ENCODE results near the gene GOLGA6L1.
"Not testable (repeated sequence)": the region's sequence is repeated elsewhere in the genome, so short reads cannot be mapped to it uniquely, and the experiment has no call there.

GOLGA6L1 gene, protein sequence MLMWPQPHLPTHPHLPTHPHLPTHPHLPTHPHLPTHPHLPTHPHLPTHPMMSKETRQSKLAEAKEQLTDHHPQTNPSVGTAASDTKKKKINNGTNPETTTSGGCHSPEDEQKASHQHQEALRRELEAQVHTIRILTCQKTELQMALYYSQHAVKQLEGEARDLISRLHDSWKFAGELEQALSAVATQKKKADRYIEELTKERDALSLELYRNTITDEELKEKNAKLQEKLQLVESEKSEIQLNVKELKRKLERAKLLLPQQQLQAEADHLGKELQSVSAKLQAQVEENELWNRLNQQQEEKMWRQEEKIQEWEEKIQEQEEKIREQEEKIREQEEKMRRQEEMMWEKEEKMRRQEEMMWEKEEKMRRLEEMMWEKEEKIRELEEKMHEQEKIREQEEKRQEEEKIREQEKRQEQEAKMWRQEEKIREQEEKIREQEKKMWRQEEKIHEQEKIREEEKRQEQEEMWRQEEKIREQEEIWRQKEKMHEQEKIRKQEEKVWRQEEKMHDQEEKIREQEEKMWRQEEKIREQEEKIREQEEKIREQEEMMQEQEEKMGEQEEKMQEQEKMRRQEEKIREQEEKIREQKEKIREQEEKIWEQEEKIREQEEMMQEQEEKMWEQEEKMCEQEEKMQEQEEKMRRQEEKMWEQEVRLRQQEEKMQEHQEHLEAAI

DNA sequence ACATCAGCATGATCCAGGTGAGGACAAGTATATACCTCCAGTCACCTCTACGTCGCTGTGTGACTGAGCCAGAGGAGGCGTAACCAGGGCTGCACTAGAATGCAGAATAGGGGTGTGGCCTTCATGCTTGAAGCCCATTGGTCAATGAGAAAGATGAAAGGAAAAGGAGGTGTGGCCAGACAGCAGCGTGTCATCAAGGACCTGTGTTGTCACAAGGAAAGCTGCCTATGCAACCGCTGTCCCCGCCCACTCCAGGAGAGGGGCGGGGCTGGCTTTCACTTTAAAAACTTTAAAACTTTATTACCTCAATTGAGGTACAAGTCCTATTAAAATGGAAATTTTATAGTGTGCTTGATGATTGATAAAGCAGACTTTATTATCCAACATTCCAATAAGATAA is at the start of gene GOLGA6L1:
GOLGA6L1 (minus strand) TSS at position 101 of the 400 bp plus-strand sequence; CDS start at position 10, 91 bp downstream.
- not testable (repeated sequence) for DNase-seq

- not testable (repeated sequence) for DNase-seq
Measured at GRCh38 chr15:23181201-23181600, 44.6 kb upstream of the GOLGA6L1 start.

GRCh38 chr15:23180547-23180927 is 43.9 kb upstream of the GOLGA6L1 start:
- not testable (repeated sequence) for DNase-seq

GRCh38 chr15:23179768-23180546 is 43.3 kb upstream of the GOLGA6L1 start:
- not testable (repeated sequence) for DNase-seq

GRCh38 chr15:23176683-23177082 is 40.1 kb upstream of the GOLGA6L1 start:
- DNase-seq: not testable (repeated sequence)

GRCh38 chr15:23175606-23176005 is 39.0 kb upstream of the GOLGA6L1 start:
- DNase-seq: not testable (repeated sequence)

GRCh38 chr15:23174609-23175140 is 38.1 kb upstream of the GOLGA6L1 start:
- DNase-seq: not testable (repeated sequence)

- DNase-seq: not testable (repeated sequence)
Measured at GRCh38 chr15:23132787-23133186, 3.8 kb downstream of the GOLGA6L1 start.

DNA sequence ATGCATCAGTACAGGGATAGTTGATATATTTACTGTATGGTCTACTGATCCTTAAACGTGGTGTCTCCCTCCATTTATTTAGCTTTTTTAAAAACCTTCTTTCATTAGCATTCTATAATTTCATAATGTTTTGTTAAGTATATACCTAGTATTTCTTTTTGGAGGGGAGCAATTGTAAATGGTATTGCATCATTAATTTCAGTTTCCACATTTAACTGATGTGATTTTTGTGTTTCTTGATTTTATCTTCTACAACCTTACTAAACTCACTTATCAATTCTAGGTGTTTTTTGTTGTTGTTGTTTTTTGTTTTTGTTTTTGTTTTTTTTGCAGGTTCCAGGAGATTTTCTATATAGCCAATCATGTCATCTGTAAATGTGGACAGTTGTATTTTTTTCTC is 18.4 kb downstream of the GOLGA6L1 start:
- DNase-seq: no peak

- no peak for DNase-seq
Measured at GRCh38 chr15:23095796-23096195, 40.8 kb downstream of the GOLGA6L1 start.

DNA sequence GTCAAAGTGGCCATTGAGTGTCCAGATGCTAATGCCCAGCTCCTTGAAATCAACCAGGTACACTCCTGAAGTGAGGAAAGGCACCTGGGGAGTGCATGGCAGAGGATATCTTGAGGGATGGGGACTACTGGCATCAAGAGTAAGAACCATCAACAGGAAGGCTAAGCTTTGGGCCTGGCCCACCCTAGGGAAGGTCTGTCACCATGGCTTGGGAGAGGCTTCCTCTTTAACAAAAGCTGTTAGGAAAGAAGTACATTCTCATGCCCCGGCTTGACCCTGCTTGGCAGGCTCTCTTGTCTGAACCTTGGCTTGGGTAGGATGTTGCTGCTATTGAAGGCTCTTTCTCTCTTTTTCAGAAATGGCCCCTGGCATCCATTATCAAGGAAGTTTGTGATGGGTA is 53.5 kb downstream of the GOLGA6L1 start:
- no peak for DNase-seq

DNA sequence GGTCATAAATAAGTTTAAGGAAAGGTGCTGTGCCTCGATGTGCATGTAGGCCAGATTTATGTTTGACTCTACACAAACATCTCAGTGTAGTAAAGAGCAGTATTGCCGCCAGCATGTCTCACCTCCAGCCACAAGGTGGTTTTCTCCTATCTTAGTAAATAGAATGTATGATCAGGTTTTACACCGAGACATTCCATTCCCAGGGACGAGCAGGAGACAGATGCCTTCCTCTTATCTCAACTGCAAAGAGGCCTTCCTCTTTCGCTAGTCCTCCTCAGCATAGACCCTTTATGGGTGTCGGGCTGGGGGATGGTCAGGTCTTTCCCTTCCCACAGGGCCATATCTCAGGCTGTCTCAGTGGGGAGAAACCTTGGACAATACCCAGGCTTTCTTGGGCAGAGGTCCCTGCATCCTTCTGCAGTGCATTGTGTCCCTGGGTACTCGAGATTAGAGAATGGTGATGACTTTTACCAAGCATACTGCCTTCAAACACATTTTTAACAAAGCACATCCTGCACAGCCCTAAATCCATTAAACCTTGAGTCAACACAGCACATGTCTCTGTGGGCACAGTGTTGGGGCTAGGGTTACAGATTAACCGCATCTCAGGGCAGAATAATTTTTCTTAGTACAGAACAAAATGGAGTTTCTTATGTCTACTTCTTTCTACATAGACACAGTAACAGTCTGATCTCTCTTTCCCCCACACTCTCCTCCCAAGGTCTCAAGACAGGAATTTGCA is 54.5 kb downstream of the GOLGA6L1 start:
- not testable (repeated sequence) for DNase-seq

- DNase-seq: no peak
Measured at GRCh38 chr15:23081271-23081670, 55.4 kb downstream of the GOLGA6L1 start.

GRCh38 chr15:23079766-23080165 is 56.9 kb downstream of the GOLGA6L1 start:
- DNase-seq: no peak

Measured in NCI-H510A (cell line).